ENCODE results near the gene MTHFD2L. TPM values are rescaled to one million over a fixed set of nuclear protein-coding genes. Genes with fewer than 3 reads are reported as not detected.

Gene MTHFD2L
- total and polyA plus RNA-seq, 2 donors (not counting 3 experiments of a cell fraction or from before 2014, with no cell fraction given), result 6.9 to 15.2 TPM

DNA sequence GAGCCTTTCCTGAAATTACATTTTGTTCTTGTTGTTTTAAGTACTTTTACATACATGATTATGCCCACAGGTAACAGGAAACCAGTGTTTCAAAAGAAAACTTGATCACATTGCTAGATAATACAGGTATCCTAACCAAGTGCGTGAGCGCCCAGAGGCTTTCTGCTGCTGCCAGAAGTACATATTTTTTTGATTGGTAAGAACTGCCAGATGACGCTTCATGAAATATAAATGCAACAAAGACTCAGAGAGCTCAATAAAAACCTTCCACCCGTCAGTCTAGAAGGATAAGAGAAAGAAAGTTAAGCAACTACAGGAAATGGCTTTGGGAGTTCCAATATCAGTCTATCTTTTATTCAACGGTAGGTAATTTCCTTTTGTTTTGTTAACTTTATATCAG, 150.3 kb downstream of the MTHFD2L start, which contains the start of gene EPGN:
Gene EPGN (plus strand): TSS at position 256 of the 400 bp plus-strand sequence. CDS start 64 bp downstream, at position 320.
- intact Hi-C loops (cut with micrococcal nuclease) (no loop called here), dilution Hi-C loops (cut with MboI; ENCODE audit: extremely low pct_ligation_motif_present, low sequenced_read_pairs) (no loop called here)
- H3K9ac ChIP-seq (replicated peaks; ENCODE audit: extremely low read depth, insufficient read depth, low read length), result no peak within 1 kb of the TSS
- CTCF ChIA-PET, result interaction anchor here (1.1 to 4.4 kb wide), 5 partner anchors 77 to 732 kb away, joined by 3 to 40 read pairs (median 7); no protein-coding TSS in a partner anchor
- no peaks in the 10 kb centered on the region for H3K79me2 ChIP-seq (ENCODE audit: control insufficient read depth, insufficient read depth, low read length)
- POLR2A ChIA-PET, result no interaction called here
- FAIRE-seq (no peak), DNase-seq (ENCODE audit: low read depth, low spot score) (no peak)
- no peaks in the 10 kb centered on the region for H3K27me3 ChIP-seq (ENCODE audit: control insufficient read depth in 2 of 2, insufficient read depth in 2 of 2, low read length in 2 of 2)
- no peaks in the 10 kb centered on the region for H3K9me3 ChIP-seq (replicated peaks; ENCODE audit: control insufficient read depth, insufficient read depth, low read length)
- no peak within 1 kb of the TSS for H3K4me3 ChIP-seq (replicated peaks in 1 of 3; ENCODE audit: insufficient read depth in 1 of 3, low read depth in 1 of 3, low read length in 3 of 3)
- H3K4me1 ChIP-seq (ENCODE audit: control insufficient read depth, extremely low read depth, insufficient read depth, low read length), result no peaks in the 10 kb centered on the region
- no peaks in the 10 kb centered on the region for H3K36me3 ChIP-seq (ENCODE audit: control insufficient read depth in 2 of 2, extremely low read depth in 1 of 2, insufficient read depth in 2 of 2, low read length in 2 of 2)
- TF ChIP-seq GATA2 (IDR thresholded peaks at IDR 0.05; ENCODE audit: insufficient read depth, insufficient read length, low read depth, low read length) (no peak), EZH2 (IDR thresholded peaks at IDR 0.05; ENCODE audit: borderline replicate concordance, low read depth, low read length, severe bottlenecking) (no peak), MYC (IDR thresholded peaks at IDR 0.05; ENCODE audit: low read depth, low read length) (no peak), POLR2AphosphoS5 (IDR thresholded peaks at IDR 0.05; ENCODE audit: insufficient read depth, low read depth, low read length) (no peak), FOS (IDR thresholded peaks at IDR 0.05; ENCODE audit: borderline replicate concordance, insufficient read depth, low read length) (no peak), JUN (IDR thresholded peaks at IDR 0.05; ENCODE audit: borderline replicate concordance, insufficient read depth, insufficient read length, low read depth) (no peak), POLR2A (IDR thresholded peaks at IDR 0.05; ENCODE audit: low read depth, low read length) (no peak), CTCF (IDR thresholded peaks at IDR 0.05; ENCODE audit: extremely low read depth in 1 of 2, insufficient read depth in 1 of 2, low read depth in 1 of 2, low read length in 2 of 2) (no peak)
- TF ChIP-seq, protein P1, sequence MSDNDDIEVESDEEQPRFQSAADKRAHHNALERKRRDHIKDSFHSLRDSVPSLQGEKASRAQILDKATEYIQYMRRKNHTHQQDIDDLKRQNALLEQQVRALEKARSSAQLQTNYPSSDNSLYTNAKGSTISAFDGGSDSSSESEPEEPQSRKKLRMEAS (IDR thresholded peaks at IDR 0.05; ENCODE audit: insufficient read depth, insufficient read length), result no peak
- H3K4me2 ChIP-seq (ENCODE audit: insufficient read depth, low read length), result no peak within 1 kb of the TSS
- no TSS peak for BruUV-seq (replicated peaks)
- no peak within 1 kb of the TSS for H2AFZ ChIP-seq (ENCODE audit: low read depth, low read length)
- no peak within 1 kb of the TSS for H3K27ac ChIP-seq (ENCODE audit: insufficient read depth, low read depth, low read length)
- no peaks in the 10 kb centered on the region for H3K9me1 ChIP-seq (replicated peaks; ENCODE audit: control insufficient read depth, extremely low read depth, insufficient read depth, low read length)
- H4K20me1 ChIP-seq (replicated peaks; ENCODE audit: control insufficient read depth, extremely low read depth, insufficient read depth, low read length), result no peaks in the 10 kb centered on the region
